HepG2 (cell line): Measurements from ENCODE around the gene HNRNPF. TPM values are rescaled to one million over a fixed set of nuclear protein-coding genes. Genes with fewer than 3 reads are reported as not detected.
A peak's percentile ranks its signal among the peaks of the same experiment; 100 is the strongest.

Source experiments
- ASH2L ChIP-seq: fragments of 300-600, 200-600 bp; sonication (generic); IDR thresholded peaks from 2 replicates; pipeline ENCODE4 v1.7.0; 2017; ENCODE audit warnings: low read depth, mild to moderate bottlenecking, moderate library complexity, mixed read lengths, low read length; ENCODE audit not compliant: insufficient read length
- E2F5 ChIP-seq: sonication (generic); formaldehyde crosslinking; conservative IDR thresholded peaks from 2 replicates; pipeline ENCODE4 v1.4.0; 2020; ENCODE audit warnings: missing genetic modification reagents
- FOXJ3 ChIP-seq: sonication (generic); formaldehyde crosslinking; IDR thresholded peaks from 2 replicates; pipeline ENCODE4 v1.4.0; 2020; ENCODE audit warnings: missing genetic modification reagents, mild to moderate bottlenecking, borderline replicate concordance
- FOXK2 ChIP-seq: fragments of 450-650 bp; IDR thresholded peaks from 2 replicates; pipeline ENCODE4 v1.6.1; 2016
- GLI4 ChIP-seq: sonication (generic); formaldehyde crosslinking; IDR thresholded peaks from 2 replicates; pipeline ENCODE4 v1.5.1; 2020; ENCODE audit warnings: missing genetic modification reagents, mild to moderate bottlenecking, moderate library complexity, borderline replicate concordance
- HES4 ChIP-seq: sonication (generic); formaldehyde crosslinking; IDR thresholded peaks from 2 replicates; pipeline ENCODE4 v1.9.0; 2021; ENCODE audit warnings: mild to moderate bottlenecking, missing genetic modification reagents, borderline replicate concordance
- IRF9 ChIP-seq: sonication (generic); formaldehyde crosslinking; IDR thresholded peaks from 2 replicates; pipeline ENCODE4 v1.8.0; 2022; ENCODE audit warnings: missing genetic modification reagents, mild to moderate bottlenecking, borderline replicate concordance
- MAX ChIP-seq: IDR thresholded peaks from 2 replicates; pipeline ENCODE4 v1.6.1; 2012; ENCODE audit warnings: inconsistent platforms
- MXD4 ChIP-seq: IDR thresholded peaks from 2 replicates; pipeline ENCODE4 v1.6.1; 2016; ENCODE audit warnings: mild to moderate bottlenecking, missing biosample characterization, missing genetic modification reagents
- NCOA5 ChIP-seq: sonication (generic); formaldehyde crosslinking; IDR thresholded peaks from 2 replicates; pipeline ENCODE4 v1.4.0; 2020; ENCODE audit warnings: missing genetic modification reagents
- NKX3-1 ChIP-seq: sonication (generic); formaldehyde crosslinking; IDR thresholded peaks from 2 replicates; pipeline ENCODE4 v1.5.0; 2020; ENCODE audit warnings: missing genetic modification reagents
- RAD51 ChIP-seq: fragments of 450-650 bp; IDR thresholded peaks from 2 replicates; pipeline ENCODE4 v1.6.1; 2016; ENCODE audit warnings: borderline replicate concordance
- REPIN1 ChIP-seq: sonication (generic); formaldehyde crosslinking; IDR thresholded peaks from 2 replicates; pipeline ENCODE4 v1.8.0; 2022; ENCODE audit warnings: missing genetic modification reagents, low read depth, mild to moderate bottlenecking, borderline replicate concordance
- SMAD9 ChIP-seq: sonication (generic); formaldehyde crosslinking; IDR thresholded peaks from 2 replicates; pipeline ENCODE4 v1.5.1; 2020; ENCODE audit warnings: mild to moderate bottlenecking, missing genetic modification reagents
- TEAD2 ChIP-seq: sonication (generic); formaldehyde crosslinking; IDR thresholded peaks from 2 replicates; pipeline ENCODE4 v1.9.0; 2021; ENCODE audit warnings: missing genetic modification reagents
- TP53 ChIP-seq: sonication (generic); formaldehyde crosslinking; conservative IDR thresholded peaks from 2 replicates; pipeline ENCODE4 v1.4.0; 2020; ENCODE audit warnings: missing genetic modification reagents
- U2AF2 ChIP-seq: fragments of 200-400 bp; formaldehyde crosslinking; IDR thresholded peaks from 2 replicates; pipeline ENCODE4 v1.6.1; 2017; ENCODE audit warnings: low read depth, mild to moderate bottlenecking, low read length
- YEATS2 ChIP-seq: sonication (generic); formaldehyde crosslinking; IDR thresholded peaks from 2 replicates; pipeline ENCODE4 v1.4.0; 2020; ENCODE audit warnings: missing genetic modification reagents, borderline replicate concordance
- ZBTB37 ChIP-seq: sonication (generic); formaldehyde crosslinking; IDR thresholded peaks from 2 replicates; pipeline ENCODE4 v1.4.0; 2020; ENCODE audit warnings: mild to moderate bottlenecking, missing genetic modification reagents
- ZFP41 ChIP-seq: sonication (generic); formaldehyde crosslinking; IDR thresholded peaks from 2 replicates; pipeline ENCODE4 v1.4.0; 2020; ENCODE audit warnings: mild to moderate bottlenecking, missing genetic modification reagents, borderline replicate concordance
- ZNF121 ChIP-seq: sonication (generic); formaldehyde crosslinking; IDR thresholded peaks from 2 replicates; pipeline ENCODE4 v1.5.0; 2020; ENCODE audit warnings: mild to moderate bottlenecking, missing genetic modification reagents
- ZNF280D ChIP-seq: sonication (generic); formaldehyde crosslinking; IDR thresholded peaks from 2 replicates; pipeline ENCODE4 v1.5.1; 2020; ENCODE audit warnings: mild to moderate bottlenecking, missing genetic modification reagents
- ZNF333 ChIP-seq: sonication (generic); formaldehyde crosslinking; IDR thresholded peaks from 2 replicates; pipeline ENCODE4 v1.4.0; 2020; ENCODE audit warnings: mild to moderate bottlenecking, missing genetic modification reagents, borderline replicate concordance
- polyA plus RNA-seq, 8 experiments: library from polyadenylated mRNA; depleted of rRNA in 3 of 8; stranded (reverse) in 7 of 8; unstranded in 1 of 8; fragments of >200 nt; fragmentation: Illumina TruSeq in 4 of 8; extraction: Trizol in 4 of 8; gene quantifications; 2 replicates each; pipeline versions ENCODE4 v1.2.1 to v1.2.3, GENCODE V29; 2011 to 2016; ENCODE audit warnings: low read depth in 4 of 8, missing spikeins in 1 of 8, mixed read lengths in 1 of 8; ENCODE audit not compliant: insufficient read depth in 1 of 8
- total RNA-seq, 5 experiments: library from RNA; depleted of rRNA; stranded (reverse); fragments of >200 nt; fragmentation: Illumina TruSeq; extraction: Trizol; gene quantifications; 2 replicates each; pipeline ENCODE4 v1.2.3, GENCODE V29; 2016; ENCODE audit warnings: low read depth in 1 of 5

The HNRNPF gene
- total and polyA plus RNA-seq, 2 of the 13 experiments (the other 11 are each of a cell fraction or from before 2014, with no cell fraction given): 166 to 308 TPM

GRCh38 chr10:43420369-43421200 is 11.6 kb upstream of the HNRNPF start (continued):
- TF ChIP-seq ZNF333 (CRISPR knock-in tag) (peak; percentile 96), ZNF121 (CRISPR knock-in tag) (peak; percentile 75), HES4 (CRISPR knock-in tag) (peak; percentile 99), MXD4 (CRISPR knock-in tag) (peak; percentile 94), YEATS2 (CRISPR knock-in tag) (peak; percentile 83), RAD51 (peak; percentile 38; the same call in 1 of the 2 replicates), IRF9 (peak; percentile 98), ASH2L (peak; percentile 64), E2F5 (CRISPR knock-in tag) (no peak), TEAD2 (CRISPR knock-in tag) (peak; percentile 74; the same call in 1 of the 2 replicates), MAX (peak; percentile 97), FOXJ3 (CRISPR knock-in tag) (peak; percentile 84), NCOA5 (CRISPR knock-in tag) (no peak), ZFP41 (CRISPR knock-in tag) (peak; percentile 99; the same call in 1 of the 2 replicates), U2AF2 (no peak), REPIN1 (peak; percentile 97), NKX3-1 (CRISPR knock-in tag) (peak; percentile 99), ZBTB37 (CRISPR knock-in tag) (peak; percentile 71), ZNF280D (CRISPR knock-in tag) (peak; percentile 96), GLI4 (peak; percentile 69; the same call in 1 of the 2 replicates), FOXK2 (no peak), TP53 (peak; percentile 96), SMAD9 (peak; percentile 97; the same call in 1 of the 2 replicates)
